HEK293 (cell line): ENCODE measurements around the gene ADAT2.
A peak's percentile ranks its signal among the peaks of the same experiment; 100 is the strongest.

Experiments
- GFI1B ChIP-seq: fragments of 450-650 bp; formaldehyde crosslinking; IDR thresholded peaks from 2 replicates; pipeline ENCODE4 v1.5.1; 2016; ENCODE audit warnings: missing biosample characterization, missing genetic modification characterization
- GLI4 ChIP-seq: fragments of 450-650 bp; formaldehyde crosslinking; IDR thresholded peaks from 2 replicates; pipeline ENCODE4 v1.5.1; 2016; ENCODE audit warnings: missing biosample characterization, missing genetic modification characterization
- HOXD13 ChIP-seq: sonication (generic); formaldehyde crosslinking; IDR thresholded peaks from 2 replicates; pipeline ENCODE4 v1.8.0; 2022; ENCODE audit warnings: missing genetic modification reagents, borderline replicate concordance
- REPIN1 ChIP-seq: fragments of 450-650 bp; formaldehyde crosslinking; IDR thresholded peaks from 2 replicates; pipeline ENCODE4 v1.5.1; 2017; ENCODE audit warnings: missing biosample characterization, missing genetic modification characterization, low read depth
- SP2 ChIP-seq: fragments of 450-650 bp; formaldehyde crosslinking; IDR thresholded peaks from 2 replicates; pipeline ENCODE4 v1.5.1; 2016; ENCODE audit warnings: missing biosample characterization, missing genetic modification characterization
- ZFP37 ChIP-seq: fragments of 450-650 bp; formaldehyde crosslinking; IDR thresholded peaks from 2 replicates; pipeline ENCODE4 v1.5.1; 2016; ENCODE audit warnings: missing biosample characterization, missing genetic modification characterization
- ZNF140 ChIP-seq: fragments of 450-650 bp; formaldehyde crosslinking; IDR thresholded peaks from 2 replicates; pipeline ENCODE4 v1.5.1; 2016; ENCODE audit warnings: missing biosample characterization, missing genetic modification characterization
- ZNF175 ChIP-seq: fragments of 450-650 bp; formaldehyde crosslinking; IDR thresholded peaks from 2 replicates; pipeline ENCODE4 v1.5.1; 2016; ENCODE audit warnings: missing biosample characterization, missing genetic modification characterization
- ZNF202 ChIP-seq: fragments of 450-650 bp; formaldehyde crosslinking; IDR thresholded peaks from 2 replicates; pipeline ENCODE4 v1.5.1; 2016; ENCODE audit warnings: missing biosample characterization, missing genetic modification characterization, borderline replicate concordance
- ZNF23 ChIP-seq: fragments of 450-650 bp; formaldehyde crosslinking; IDR thresholded peaks from 2 replicates; pipeline ENCODE4 v1.5.1; 2016; ENCODE audit warnings: missing biosample characterization, missing genetic modification characterization, borderline replicate concordance
- ZNF266 ChIP-seq: fragments of 450-650 bp; formaldehyde crosslinking; IDR thresholded peaks from 2 replicates; pipeline ENCODE4 v1.5.1; 2016; ENCODE audit warnings: missing biosample characterization, missing genetic modification characterization, low read depth
- ZNF302 ChIP-seq: fragments of 450-650 bp; formaldehyde crosslinking; IDR thresholded peaks from 2 replicates; pipeline ENCODE4 v1.5.1; 2016; ENCODE audit warnings: missing biosample characterization, missing genetic modification characterization, low read depth
- ZNF324 ChIP-seq: fragments of 450-650 bp; formaldehyde crosslinking; IDR thresholded peaks from 2 replicates; pipeline ENCODE4 v1.5.1; 2016; ENCODE audit warnings: missing biosample characterization, missing genetic modification characterization
- ZNF37A ChIP-seq: fragments of 450-650 bp; IDR thresholded peaks from 2 replicates; pipeline ENCODE4 v1.5.1; 2018; ENCODE audit warnings: missing biosample characterization, missing genetic modification characterization
- ZNF391 ChIP-seq: fragments of 450-650 bp; formaldehyde crosslinking; IDR thresholded peaks from 2 replicates; pipeline ENCODE4 v1.5.1; 2016; ENCODE audit warnings: low read depth, missing biosample characterization, missing genetic modification characterization, borderline replicate concordance
- ZNF394 ChIP-seq: fragments of 450-650 bp; formaldehyde crosslinking; IDR thresholded peaks from 2 replicates; pipeline ENCODE4 v1.5.1; 2016; ENCODE audit warnings: missing biosample characterization, missing genetic modification characterization, mild to moderate bottlenecking, moderate library complexity, borderline replicate concordance
- ZNF433 ChIP-seq: fragments of 450-650 bp; formaldehyde crosslinking; IDR thresholded peaks from 2 replicates; pipeline ENCODE4 v1.5.1; 2016; ENCODE audit warnings: missing biosample characterization, missing genetic modification characterization, low read depth
- ZNF521 ChIP-seq: fragments of 450-650 bp; formaldehyde crosslinking; IDR thresholded peaks from 2 replicates; pipeline ENCODE4 v1.5.1; 2017; ENCODE audit warnings: missing biosample characterization, mild to moderate bottlenecking, missing genetic modification characterization
- ZNF530 ChIP-seq: fragments of 450-650 bp; formaldehyde crosslinking; IDR thresholded peaks from 2 replicates; pipeline ENCODE4 v1.5.1; 2016; ENCODE audit warnings: low read depth, missing biosample characterization, missing genetic modification characterization
- ZNF544 ChIP-seq: fragments of 450-650 bp; formaldehyde crosslinking; IDR thresholded peaks from 2 replicates; pipeline ENCODE4 v1.5.0; 2017; ENCODE audit warnings: missing biosample characterization, missing genetic modification characterization
- ZNF571 ChIP-seq: fragments of 450-650 bp; formaldehyde crosslinking; IDR thresholded peaks from 2 replicates; pipeline ENCODE4 v1.5.0; 2017; ENCODE audit warnings: missing biosample characterization, missing genetic modification characterization
- ZNF629 ChIP-seq: fragments of 450-650 bp; formaldehyde crosslinking; IDR thresholded peaks from 2 replicates; pipeline ENCODE4 v1.5.1; 2017; ENCODE audit warnings: missing biosample characterization, missing genetic modification characterization
- ZNF777 ChIP-seq: fragments of 450-650 bp; formaldehyde crosslinking; IDR thresholded peaks from 2 replicates; pipeline ENCODE4 v1.5.1; 2017; ENCODE audit warnings: missing biosample characterization, missing genetic modification characterization, borderline replicate concordance
- TF ChIP-seq, protein P1 (sequence below): fragments of 450-650 bp; formaldehyde crosslinking; optimal IDR thresholded peaks from 2 replicates; pipeline ENCODE3; 2016; ENCODE audit warnings: missing biosample characterization, mild to moderate bottlenecking, missing genetic modification characterization
- TF ChIP-seq, protein P2 (sequence below): fragments of 450-650 bp; formaldehyde crosslinking; IDR thresholded peaks from 2 replicates; pipeline ENCODE4 v1.5.1; 2017; ENCODE audit warnings: missing biosample characterization, missing genetic modification characterization
- TF ChIP-seq, protein P3 (sequence below): fragments of 450-650 bp; formaldehyde crosslinking; IDR thresholded peaks from 2 replicates; pipeline ENCODE4 v1.5.1; 2016; ENCODE audit warnings: missing biosample characterization, missing genetic modification characterization
- TF ChIP-seq, protein P4 (sequence below): fragments of 450-650 bp; formaldehyde crosslinking; IDR thresholded peaks from 2 replicates; pipeline ENCODE4 v1.5.0; 2017; ENCODE audit warnings: missing biosample characterization, missing genetic modification characterization, borderline replicate concordance
- TF ChIP-seq, protein P5 (sequence below): fragments of 450-650 bp; formaldehyde crosslinking; IDR thresholded peaks from 2 replicates; pipeline ENCODE4 v1.5.1; 2016; ENCODE audit warnings: missing biosample characterization, missing genetic modification characterization
- TF ChIP-seq, protein P6 (sequence below): fragments of 450-650 bp; formaldehyde crosslinking; IDR thresholded peaks from 2 replicates; pipeline ENCODE4 v1.5.1; 2016; ENCODE audit warnings: missing biosample characterization, missing genetic modification characterization

The ADAT2 gene

DNA sequence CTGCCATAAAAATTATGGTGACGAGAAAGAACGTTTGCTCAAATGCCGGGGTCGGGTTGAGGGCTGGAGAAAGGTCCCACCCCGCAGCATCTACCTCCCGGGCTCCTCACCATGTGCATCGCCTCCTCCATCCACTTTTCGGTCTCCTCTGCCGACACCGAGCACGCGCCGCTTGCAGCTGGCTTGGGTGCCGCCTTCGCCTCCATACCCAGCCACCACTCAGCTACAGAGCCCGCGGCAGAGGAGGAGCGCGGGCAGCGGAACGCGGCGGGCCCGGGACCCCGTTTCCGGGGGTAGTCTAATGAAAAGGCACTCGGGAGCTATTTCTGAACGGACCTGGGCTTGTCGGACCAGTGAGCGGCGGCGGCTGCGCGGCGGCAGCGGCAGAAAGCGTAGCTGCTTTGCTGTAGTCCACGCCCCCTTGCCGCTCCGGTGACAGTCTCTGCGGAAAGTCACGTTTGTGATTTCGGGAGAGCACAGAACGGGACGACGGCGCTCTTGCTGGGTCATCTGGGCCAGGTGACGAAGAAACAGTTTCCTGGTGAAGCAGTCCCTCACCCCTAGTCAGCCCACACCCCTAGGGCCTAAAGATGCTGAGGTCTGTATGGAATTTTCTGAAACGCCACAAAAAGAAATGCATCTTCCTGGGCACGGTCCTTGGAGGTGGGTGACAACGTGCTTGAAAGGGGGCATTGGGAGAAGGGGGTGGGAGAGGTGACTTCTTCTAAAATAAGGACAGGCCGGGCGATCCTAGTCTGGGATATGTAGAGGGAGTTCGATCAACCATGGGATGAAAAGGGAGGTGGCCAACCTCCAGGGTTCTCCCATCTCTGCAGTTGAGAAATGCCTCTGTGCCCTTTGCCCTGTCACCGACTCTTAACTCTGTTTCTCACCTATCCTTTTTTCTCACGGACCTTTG, at the start of gene ADAT2, which contains the start of gene PEX3 (continued):
- TF ChIP-seq ZFP37 (tag by site-specific recombination) (peak; percentile 97), ZNF202 (tag by site-specific recombination) (no peak), ZNF433 (tag by site-specific recombination) (0 out of 2 replicates have a peak, but pooled peaks have one; percentile 20), ZNF777 (tag by site-specific recombination) (no peak; the same call in 1 of the 2 replicates), ZNF140 (no peak), REPIN1 (tag by site-specific recombination) (peak; percentile 94), ZNF266 (tag by site-specific recombination) (no peak), ZNF37A (tag by site-specific recombination) (peak; percentile 71; the same call in 1 of the 2 replicates), ZNF530 (tag by site-specific recombination) (no peak), ZNF394 (peak; percentile 94), GFI1B (tag by site-specific recombination) (peak; percentile 46; the same call in 1 of the 2 replicates), ZNF23 (tag by site-specific recombination) (no peak), ZNF175 (tag by site-specific recombination) (no peak), ZNF544 (tag by site-specific recombination) (no peak), ZNF391 (peak; percentile 99), ZNF302 (tag by site-specific recombination) (0 out of 2 replicates have a peak, but pooled peaks have one; percentile 64), GLI4 (tag by site-specific recombination) (peak; percentile 98), HOXD13 (CRISPR knock-in tag) (no peak), ZNF571 (tag by site-specific recombination) (no peak), ZNF324 (tag by site-specific recombination) (peak; percentile 100), SP2 (tag by site-specific recombination) (peak; percentile 88), ZNF521 (no peak), ZNF629 (tag by site-specific recombination) (peak; percentile 93)
- TF ChIP-seq, protein P1, sequence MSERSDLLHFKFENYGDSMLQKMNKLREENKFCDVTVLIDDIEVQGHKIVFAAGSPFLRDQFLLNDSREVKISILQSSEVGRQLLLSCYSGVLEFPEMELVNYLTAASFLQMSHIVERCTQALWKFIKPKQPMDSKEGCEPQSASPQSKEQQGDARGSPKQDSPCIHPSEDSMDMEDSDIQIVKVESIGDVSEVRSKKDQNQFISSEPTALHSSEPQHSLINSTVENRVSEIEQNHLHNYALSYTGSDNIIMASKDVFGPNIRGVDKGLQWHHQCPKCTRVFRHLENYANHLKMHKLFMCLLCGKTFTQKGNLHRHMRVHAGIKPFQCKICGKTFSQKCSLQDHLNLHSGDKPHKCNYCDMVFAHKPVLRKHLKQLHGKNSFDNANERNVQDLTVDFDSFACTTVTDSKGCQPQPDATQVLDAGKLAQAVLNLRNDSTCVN (tag by site-specific recombination) = peak; percentile 89
- TF ChIP-seq, protein P2, sequence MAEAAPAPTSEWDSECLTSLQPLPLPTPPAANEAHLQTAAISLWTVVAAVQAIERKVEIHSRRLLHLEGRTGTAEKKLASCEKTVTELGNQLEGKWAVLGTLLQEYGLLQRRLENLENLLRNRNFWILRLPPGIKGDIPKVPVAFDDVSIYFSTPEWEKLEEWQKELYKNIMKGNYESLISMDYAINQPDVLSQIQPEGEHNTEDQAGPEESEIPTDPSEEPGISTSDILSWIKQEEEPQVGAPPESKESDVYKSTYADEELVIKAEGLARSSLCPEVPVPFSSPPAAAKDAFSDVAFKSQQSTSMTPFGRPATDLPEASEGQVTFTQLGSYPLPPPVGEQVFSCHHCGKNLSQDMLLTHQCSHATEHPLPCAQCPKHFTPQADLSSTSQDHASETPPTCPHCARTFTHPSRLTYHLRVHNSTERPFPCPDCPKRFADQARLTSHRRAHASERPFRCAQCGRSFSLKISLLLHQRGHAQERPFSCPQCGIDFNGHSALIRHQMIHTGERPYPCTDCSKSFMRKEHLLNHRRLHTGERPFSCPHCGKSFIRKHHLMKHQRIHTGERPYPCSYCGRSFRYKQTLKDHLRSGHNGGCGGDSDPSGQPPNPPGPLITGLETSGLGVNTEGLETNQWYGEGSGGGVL (tag by site-specific recombination) = no peak
- TF ChIP-seq, protein P3, sequence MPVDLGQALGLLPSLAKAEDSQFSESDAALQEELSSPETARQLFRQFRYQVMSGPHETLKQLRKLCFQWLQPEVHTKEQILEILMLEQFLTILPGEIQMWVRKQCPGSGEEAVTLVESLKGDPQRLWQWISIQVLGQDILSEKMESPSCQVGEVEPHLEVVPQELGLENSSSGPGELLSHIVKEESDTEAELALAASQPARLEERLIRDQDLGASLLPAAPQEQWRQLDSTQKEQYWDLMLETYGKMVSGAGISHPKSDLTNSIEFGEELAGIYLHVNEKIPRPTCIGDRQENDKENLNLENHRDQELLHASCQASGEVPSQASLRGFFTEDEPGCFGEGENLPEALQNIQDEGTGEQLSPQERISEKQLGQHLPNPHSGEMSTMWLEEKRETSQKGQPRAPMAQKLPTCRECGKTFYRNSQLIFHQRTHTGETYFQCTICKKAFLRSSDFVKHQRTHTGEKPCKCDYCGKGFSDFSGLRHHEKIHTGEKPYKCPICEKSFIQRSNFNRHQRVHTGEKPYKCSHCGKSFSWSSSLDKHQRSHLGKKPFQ (tag by site-specific recombination) = 0 out of 2 replicates have a peak, but pooled peaks have one; percentile 39
- TF ChIP-seq, protein P4, sequence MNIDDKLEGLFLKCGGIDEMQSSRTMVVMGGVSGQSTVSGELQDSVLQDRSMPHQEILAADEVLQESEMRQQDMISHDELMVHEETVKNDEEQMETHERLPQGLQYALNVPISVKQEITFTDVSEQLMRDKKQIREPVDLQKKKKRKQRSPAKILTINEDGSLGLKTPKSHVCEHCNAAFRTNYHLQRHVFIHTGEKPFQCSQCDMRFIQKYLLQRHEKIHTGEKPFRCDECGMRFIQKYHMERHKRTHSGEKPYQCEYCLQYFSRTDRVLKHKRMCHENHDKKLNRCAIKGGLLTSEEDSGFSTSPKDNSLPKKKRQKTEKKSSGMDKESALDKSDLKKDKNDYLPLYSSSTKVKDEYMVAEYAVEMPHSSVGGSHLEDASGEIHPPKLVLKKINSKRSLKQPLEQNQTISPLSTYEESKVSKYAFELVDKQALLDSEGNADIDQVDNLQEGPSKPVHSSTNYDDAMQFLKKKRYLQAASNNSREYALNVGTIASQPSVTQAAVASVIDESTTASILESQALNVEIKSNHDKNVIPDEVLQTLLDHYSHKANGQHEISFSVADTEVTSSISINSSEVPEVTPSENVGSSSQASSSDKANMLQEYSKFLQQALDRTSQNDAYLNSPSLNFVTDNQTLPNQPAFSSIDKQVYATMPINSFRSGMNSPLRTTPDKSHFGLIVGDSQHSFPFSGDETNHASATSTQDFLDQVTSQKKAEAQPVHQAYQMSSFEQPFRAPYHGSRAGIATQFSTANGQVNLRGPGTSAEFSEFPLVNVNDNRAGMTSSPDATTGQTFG (tag by site-specific recombination) = peak; percentile 73; the same call in 1 of the 2 replicates
- TF ChIP-seq, protein P5, sequence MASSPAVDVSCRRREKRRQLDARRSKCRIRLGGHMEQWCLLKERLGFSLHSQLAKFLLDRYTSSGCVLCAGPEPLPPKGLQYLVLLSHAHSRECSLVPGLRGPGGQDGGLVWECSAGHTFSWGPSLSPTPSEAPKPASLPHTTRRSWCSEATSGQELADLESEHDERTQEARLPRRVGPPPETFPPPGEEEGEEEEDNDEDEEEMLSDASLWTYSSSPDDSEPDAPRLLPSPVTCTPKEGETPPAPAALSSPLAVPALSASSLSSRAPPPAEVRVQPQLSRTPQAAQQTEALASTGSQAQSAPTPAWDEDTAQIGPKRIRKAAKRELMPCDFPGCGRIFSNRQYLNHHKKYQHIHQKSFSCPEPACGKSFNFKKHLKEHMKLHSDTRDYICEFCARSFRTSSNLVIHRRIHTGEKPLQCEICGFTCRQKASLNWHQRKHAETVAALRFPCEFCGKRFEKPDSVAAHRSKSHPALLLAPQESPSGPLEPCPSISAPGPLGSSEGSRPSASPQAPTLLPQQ = peak; percentile 95
- TF ChIP-seq, protein P6, sequence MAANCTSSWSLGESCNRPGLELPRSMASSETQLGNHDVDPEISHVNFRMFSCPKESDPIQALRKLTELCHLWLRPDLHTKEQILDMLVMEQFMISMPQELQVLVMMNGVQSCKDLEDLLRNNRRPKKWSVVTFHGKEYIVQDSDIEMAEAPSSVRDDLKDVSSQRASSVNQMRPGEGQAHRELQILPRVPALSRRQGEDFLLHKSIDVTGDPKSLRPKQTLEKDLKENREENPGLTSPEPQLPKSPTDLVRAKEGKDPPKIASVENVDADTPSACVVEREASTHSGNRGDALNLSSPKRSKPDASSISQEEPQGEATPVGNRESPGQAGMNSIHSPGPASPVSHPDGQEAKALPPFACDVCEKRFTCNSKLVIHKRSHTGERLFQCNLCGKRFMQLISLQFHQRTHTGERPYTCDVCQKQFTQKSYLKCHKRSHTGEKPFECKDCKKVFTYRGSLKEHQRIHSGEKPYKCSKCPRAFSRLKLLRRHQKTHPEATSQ = peak; percentile 99
